ENCODE measurements around the gene TNNI3. TPM values are rescaled to one million over a fixed set of nuclear protein-coding genes. Genes with fewer than 3 reads are reported as not detected.

The TNNI3 gene
- polyA plus RNA-seq, 1 of the 3 experiments (the other 2 are of a cell fraction): 11.4 TPM

GRCh38 chr19:55160128-55160985, 2.8 kb upstream of the TNNI3 start (continued):
- TF ChIP-seq USF1 (IDR thresholded peaks at IDR 0.05; ENCODE audit: borderline replicate concordance, low read depth) (no peak), TCF12 (IDR thresholded peaks at IDR 0.05) (no peak), SIN3A (IDR thresholded peaks at IDR 0.05; ENCODE audit: borderline replicate concordance, low read depth, low read length) (no peak), ELF1 (IDR thresholded peaks at IDR 0.05) (no peak), YY1 (IDR thresholded peaks at IDR 0.05; ENCODE audit: low read depth) (no peak), ZBTB33 (IDR thresholded peaks at IDR 0.05; ENCODE audit: borderline replicate concordance, low read depth) (no peak), RAD21 (IDR thresholded peaks at IDR 0.05; ENCODE audit: low read length) (peak; percentile 71), TEAD4 (IDR thresholded peaks at IDR 0.05; ENCODE audit: borderline replicate concordance, insufficient read depth) (no peak), CHD2 (IDR thresholded peaks at IDR 0.05; ENCODE audit: low read length, partially characterized antibody) (no peak), SMC3 (IDR thresholded peaks at IDR 0.05; ENCODE audit: low read depth, low read length) (peak; percentile 56)

GRCh38 chr19:55158848-55159749, 1.6 kb upstream of the TNNI3 start:
- Histone ChIP-seq H3K27ac (ENCODE audit: low read depth in 2 of 2, low read length in 1 of 2) (no peak overlapping the region), H3K36me3 (replicated peaks in 1 of 2; ENCODE audit: control insufficient read depth in 1 of 2, insufficient read depth in 2 of 2, low read length in 1 of 2) (no peaks in the 10 kb centered on the region), H3K9ac (no peak overlapping the region), H3K9me3 (no peaks in the 10 kb centered on the region), H3F3A (replicated peaks; ENCODE audit: insufficient read depth) (peaks cover 7% of the 10 kb centered on the region), H3K4me1 (ENCODE audit: control insufficient read depth in 1 of 2, insufficient read depth in 2 of 2, low read depth in 1 of 2, low read length in 1 of 2) (peaks cover 0 to 10% of the 10 kb centered on the region in 2 experiments; a peak in 1 of 4 replicates), H2AFZ (ENCODE audit: low read depth) (no peak overlapping the region), H4K20me1 (ENCODE audit: insufficient read depth) (no peaks in the 10 kb centered on the region), H3K79me2 (ENCODE audit: insufficient read depth) (no peaks in the 10 kb centered on the region), H3K27me3 (ENCODE audit: insufficient read depth) (peaks cover 21% of the 10 kb centered on the region), H3K4me3 (ENCODE audit: low read depth in 2 of 2, low read length in 1 of 2) (no peak overlapping the region), H3K9me2 (no peaks in the 10 kb centered on the region), H3K4me2 (no peak overlapping the region)
- DNase-seq: no peak
- TF ChIP-seq YY1 (IDR thresholded peaks at IDR 0.05; ENCODE audit: low read depth): no peak
- TF ChIP-seq RXRA (IDR thresholded peaks at IDR 0.05; ENCODE audit: borderline replicate concordance, low read depth): no peak
- no peak for TF ChIP-seq FOSL2 (IDR thresholded peaks at IDR 0.05; ENCODE audit: borderline replicate concordance, low read depth)
- TF ChIP-seq NRF1 (IDR thresholded peaks at IDR 0.05; ENCODE audit: low read depth, low read length): no peak
- no peak for TF ChIP-seq TCF12 (IDR thresholded peaks at IDR 0.05)
- no peak for TF ChIP-seq POLR2AphosphoS5 (IDR thresholded peaks at IDR 0.05; ENCODE audit: low read depth, low read length)
- TF ChIP-seq SMC3 (IDR thresholded peaks at IDR 0.05; ENCODE audit: low read depth, low read length): no peak
- TF ChIP-seq MEF2A (IDR thresholded peaks at IDR 0.05; ENCODE audit: borderline replicate concordance, low read depth): no peak
- CTCF ChIA-PET: interaction anchor here (0.7 to 3.8 kb wide), 18 partner anchors 8 to 505 kb away, joined by 3 to 116 read pairs (median 4); partner anchors contain the start of genes PPP1R12C and PPP6R1
- WGBS (ENCODE audit: low lambda C conversion rate): 76% methylated on average over 10 of the region's 18 CpGs
- POLR2A ChIA-PET: no interaction called here

All from SK-N-SH (cell line).